Activated naive CD4-positive, alpha-beta T cell treated with anti-CD3 and anti-CD28 coated beads, Interleukin-2, amount 50 U/mL, for 16 hours (primary cell): ENCODE results near the gene DNAAF5.
"Not testable (repeated sequence)": the region's sequence is repeated elsewhere in the genome, so short reads cannot be mapped to it uniquely, and the experiment has no call there.

Source experiments
- DNase-seq: peaks from one replicate; pipeline ENCODE4 v3.0.0-alpha.2; 2020

The DNAAF5 gene

GRCh38 chr7:730501-731439 lies 4.3 kb downstream of the DNAAF5 start:
- DNase-seq, result no peak

- no peak for DNase-seq
Measured at GRCh38 chr7:731440-732085, 5.1 kb downstream of the DNAAF5 start.

GRCh38 chr7:732094-732541 lies 5.6 kb downstream of the DNAAF5 start:
- DNase-seq, result peak; percentile 44

- DNase-seq, result no peak
Measured at GRCh38 chr7:732556-732955, 6.1 kb downstream of the DNAAF5 start.

- DNase-seq, result no peak
Measured at GRCh38 chr7:734214-734613, 7.7 kb downstream of the DNAAF5 start.

- DNase-seq, result no peak
Measured at GRCh38 chr7:734808-735207, 8.3 kb downstream of the DNAAF5 start.

- DNase-seq, result no peak
Measured at GRCh38 chr7:738241-738640, 11.7 kb downstream of the DNAAF5 start.

- no peak for DNase-seq
Measured at GRCh38 chr7:738723-739454, 12.4 kb downstream of the DNAAF5 start.

- no peak for DNase-seq
Measured at GRCh38 chr7:739455-739982, 13.0 kb downstream of the DNAAF5 start.

GRCh38 chr7:739983-740942 lies 13.8 kb downstream of the DNAAF5 start:
- DNase-seq, result no peak

- no peak for DNase-seq
Measured at GRCh38 chr7:741191-741671, 14.7 kb downstream of the DNAAF5 start.

- no peak for DNase-seq
Measured at GRCh38 chr7:741850-742249, 15.4 kb downstream of the DNAAF5 start.

- DNase-seq, result no peak
Measured at GRCh38 chr7:742791-743190, 16.3 kb downstream of the DNAAF5 start.

GRCh38 chr7:743341-744127 lies 17.0 kb downstream of the DNAAF5 start:
- not testable (repeated sequence) for DNase-seq

GRCh38 chr7:744128-744520 lies 17.6 kb downstream of the DNAAF5 start:
- not testable (repeated sequence) for DNase-seq

GRCh38 chr7:744854-745430 lies 18.4 kb downstream of the DNAAF5 start:
- DNase-seq, result no peak

GRCh38 chr7:745431-746154 lies 19.1 kb downstream of the DNAAF5 start:
- no peak for DNase-seq

- DNase-seq, result no peak
Measured at GRCh38 chr7:746155-747061, 19.9 kb downstream of the DNAAF5 start.

- no peak for DNase-seq
Measured at GRCh38 chr7:747186-747585, 20.7 kb downstream of the DNAAF5 start.
